DND-41 (cell line): ENCODE results near the gene ADAMTS12.

Source experiments
- EZH2 ChIP-seq: IDR thresholded peaks from 3 replicates; pipeline ENCODE4 v1.6.1; 2012; ENCODE audit warnings: borderline replicate concordance, low read depth, mild to moderate bottlenecking, moderate library complexity, low read length, inconsistent platforms; ENCODE audit not compliant: severe bottlenecking
- TF ChIP-seq, protein P1 (sequence below): IDR thresholded peaks from 2 replicates; pipeline ENCODE4 v1.5.1; 2012; ENCODE audit warnings: borderline replicate concordance, low read length, moderate library complexity, mild to moderate bottlenecking; ENCODE audit not compliant: poor library complexity, severe bottlenecking; ENCODE audit errors: extremely low read depth

DNA sequence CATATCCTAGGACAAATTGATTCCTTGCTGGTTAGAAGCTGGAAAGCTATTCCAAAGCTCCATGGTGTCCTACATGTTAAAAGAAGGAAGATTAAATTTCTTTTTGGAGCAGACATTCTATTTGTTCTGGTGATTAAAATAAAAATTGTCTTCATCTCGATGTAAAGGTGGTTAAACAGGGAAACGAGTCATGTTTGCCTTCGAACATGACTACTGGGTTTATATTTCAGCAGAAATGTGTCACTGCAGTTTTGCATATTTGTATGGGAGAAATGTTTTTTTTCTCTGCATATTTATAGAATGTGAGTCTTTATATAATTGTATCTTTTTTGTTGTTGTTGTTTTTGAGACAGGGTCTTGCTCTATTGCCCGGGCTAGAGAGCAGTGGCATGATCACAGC is 36.4 kb downstream of the ADAMTS12 start:
- TF ChIP-seq, protein P1, sequence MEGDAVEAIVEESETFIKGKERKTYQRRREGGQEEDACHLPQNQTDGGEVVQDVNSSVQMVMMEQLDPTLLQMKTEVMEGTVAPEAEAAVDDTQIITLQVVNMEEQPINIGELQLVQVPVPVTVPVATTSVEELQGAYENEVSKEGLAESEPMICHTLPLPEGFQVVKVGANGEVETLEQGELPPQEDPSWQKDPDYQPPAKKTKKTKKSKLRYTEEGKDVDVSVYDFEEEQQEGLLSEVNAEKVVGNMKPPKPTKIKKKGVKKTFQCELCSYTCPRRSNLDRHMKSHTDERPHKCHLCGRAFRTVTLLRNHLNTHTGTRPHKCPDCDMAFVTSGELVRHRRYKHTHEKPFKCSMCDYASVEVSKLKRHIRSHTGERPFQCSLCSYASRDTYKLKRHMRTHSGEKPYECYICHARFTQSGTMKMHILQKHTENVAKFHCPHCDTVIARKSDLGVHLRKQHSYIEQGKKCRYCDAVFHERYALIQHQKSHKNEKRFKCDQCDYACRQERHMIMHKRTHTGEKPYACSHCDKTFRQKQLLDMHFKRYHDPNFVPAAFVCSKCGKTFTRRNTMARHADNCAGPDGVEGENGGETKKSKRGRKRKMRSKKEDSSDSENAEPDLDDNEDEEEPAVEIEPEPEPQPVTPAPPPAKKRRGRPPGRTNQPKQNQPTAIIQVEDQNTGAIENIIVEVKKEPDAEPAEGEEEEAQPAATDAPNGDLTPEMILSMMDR: no peak
- TF ChIP-seq EZH2: no peak
